HG02798 (cell line): ENCODE results near the gene BLOC1S1.
"Not testable (repeated sequence)": the region's sequence is repeated elsewhere in the genome, so short reads cannot be mapped to it uniquely, and the experiment has no call there.

Experiments used
- ATAC-seq: cut with Tn5 transposase; IDR thresholded peaks from one replicate; pipeline ENCODE4 v1.9.1; 2021; ENCODE audit warnings: mild to moderate bottlenecking; ENCODE audit not compliant: unreplicated experiment, poor library complexity

Gene BLOC1S1

GRCh38 chr12:55741931-55742680 is 26.3 kb downstream of the BLOC1S1 start:
- no peak for ATAC-seq

GRCh38 chr12:55742719-55743405 is 27.0 kb downstream of the BLOC1S1 start, which contains the start of gene GDF11:
Gene GDF11 (plus strand): TSS chr12:55743122. CDS start chr12:55743317, 195 bp downstream.
- peak; percentile 41 for ATAC-seq

- ATAC-seq = peak; percentile 57
Observed at GRCh38 chr12:55743406-55744339, 27.8 kb downstream of the BLOC1S1 start.

GRCh38 chr12:55744340-55745030 is 28.6 kb downstream of the BLOC1S1 start:
- ATAC-seq = no peak

- ATAC-seq = no peak
Observed at GRCh38 chr12:55745361-55746173, 29.7 kb downstream of the BLOC1S1 start.

GRCh38 chr12:55746174-55746912 is 30.5 kb downstream of the BLOC1S1 start:
- ATAC-seq = no peak

GRCh38 chr12:55746913-55747231 is 31.0 kb downstream of the BLOC1S1 start:
- ATAC-seq = no peak

GRCh38 chr12:55748230-55748993 is 32.6 kb downstream of the BLOC1S1 start:
- ATAC-seq = no peak

- ATAC-seq = no peak
Observed at GRCh38 chr12:55755246-55755645, 39.4 kb downstream of the BLOC1S1 start.

GRCh38 chr12:55757701-55758100 is 41.9 kb downstream of the BLOC1S1 start:
- no peak for ATAC-seq

- ATAC-seq = not testable (repeated sequence)
Observed at GRCh38 chr12:55758575-55758974, 42.7 kb downstream of the BLOC1S1 start.

- ATAC-seq = no peak
Observed at GRCh38 chr12:55760663-55761062, 44.8 kb downstream of the BLOC1S1 start.

- ATAC-seq = no peak
Observed at GRCh38 chr12:55762646-55763045, 46.8 kb downstream of the BLOC1S1 start.

- no peak for ATAC-seq
Observed at GRCh38 chr12:55765736-55766290, 50.0 kb downstream of the BLOC1S1 start.

GRCh38 chr12:55767156-55767555 is 51.3 kb downstream of the BLOC1S1 start:
- ATAC-seq = no peak
